ENCODE results near the gene THOC7.

DNA sequence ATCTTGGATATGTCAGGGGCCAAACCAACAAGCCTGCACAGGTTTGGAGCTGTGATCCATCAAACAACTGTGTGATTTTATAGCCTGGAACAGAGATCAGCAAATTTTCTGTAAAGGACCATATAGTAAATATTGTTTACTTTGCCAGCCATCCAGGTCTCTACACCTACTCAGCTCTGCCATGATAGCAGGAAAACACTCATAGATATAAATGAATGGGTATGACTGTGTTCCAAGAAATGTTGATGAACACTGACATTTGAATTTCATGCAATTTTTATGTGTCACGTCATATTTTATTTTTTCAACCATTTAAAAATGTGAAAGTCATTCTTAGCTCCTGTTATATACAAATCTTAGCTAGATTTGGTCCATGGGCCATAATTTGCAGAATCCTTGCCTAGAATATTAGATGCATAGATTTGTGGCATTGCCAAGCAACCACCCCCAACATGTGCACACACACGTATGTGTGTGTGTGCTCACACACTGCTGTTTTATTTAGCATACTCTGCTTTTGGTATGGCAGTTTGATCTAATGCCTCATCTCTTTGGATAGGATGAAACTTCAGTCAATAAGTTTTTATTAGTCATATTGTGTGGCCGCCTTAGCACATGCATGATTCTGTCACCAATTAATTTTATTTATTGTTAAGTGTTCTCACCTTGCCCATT, 6.5 kb upstream of the THOC7 start:
- TF ChIP-seq POLR2A (IDR thresholded peaks at IDR 0.05; ENCODE audit: low read depth, low read length) (no peak), POLR2AphosphoS5 (IDR thresholded peaks at IDR 0.05; ENCODE audit: low read depth, low read length) (no peak)

Measured in GM12892 (cell line).